ENCODE data around the gene FBXO42.

GRCh38 chr1:16224472-16224871 lies 127.8 kb downstream of the FBXO42 start:
- no peak for TF ChIP-seq TAF1 (IDR thresholded peaks at IDR 0.05; ENCODE audit: borderline replicate concordance, low read depth, low read length)
- TF ChIP-seq POLR2A (IDR thresholded peaks at IDR 0.05; ENCODE audit: low read depth, low read length), result no peak

Measured in GM12892 (cell line).